K562 treated with DMSO at 1 percent for 48 hours (cell line): ENCODE data around the gene FBXO44. TPM values are rescaled to one million over a fixed set of nuclear protein-coding genes. Genes with fewer than 3 reads are reported as not detected.

Experiments used
- total RNA-seq: library from RNA; unstranded; fragments of 300-600 nt; gene quantifications from 2 replicates; pipeline ENCODE4 v1.2.3, GENCODE V29; 2022; ENCODE audit warnings: low replicate concordance; ENCODE audit errors: extremely low read depth

Gene FBXO44
- total RNA-seq: not detected in 2 replicates

DNA sequence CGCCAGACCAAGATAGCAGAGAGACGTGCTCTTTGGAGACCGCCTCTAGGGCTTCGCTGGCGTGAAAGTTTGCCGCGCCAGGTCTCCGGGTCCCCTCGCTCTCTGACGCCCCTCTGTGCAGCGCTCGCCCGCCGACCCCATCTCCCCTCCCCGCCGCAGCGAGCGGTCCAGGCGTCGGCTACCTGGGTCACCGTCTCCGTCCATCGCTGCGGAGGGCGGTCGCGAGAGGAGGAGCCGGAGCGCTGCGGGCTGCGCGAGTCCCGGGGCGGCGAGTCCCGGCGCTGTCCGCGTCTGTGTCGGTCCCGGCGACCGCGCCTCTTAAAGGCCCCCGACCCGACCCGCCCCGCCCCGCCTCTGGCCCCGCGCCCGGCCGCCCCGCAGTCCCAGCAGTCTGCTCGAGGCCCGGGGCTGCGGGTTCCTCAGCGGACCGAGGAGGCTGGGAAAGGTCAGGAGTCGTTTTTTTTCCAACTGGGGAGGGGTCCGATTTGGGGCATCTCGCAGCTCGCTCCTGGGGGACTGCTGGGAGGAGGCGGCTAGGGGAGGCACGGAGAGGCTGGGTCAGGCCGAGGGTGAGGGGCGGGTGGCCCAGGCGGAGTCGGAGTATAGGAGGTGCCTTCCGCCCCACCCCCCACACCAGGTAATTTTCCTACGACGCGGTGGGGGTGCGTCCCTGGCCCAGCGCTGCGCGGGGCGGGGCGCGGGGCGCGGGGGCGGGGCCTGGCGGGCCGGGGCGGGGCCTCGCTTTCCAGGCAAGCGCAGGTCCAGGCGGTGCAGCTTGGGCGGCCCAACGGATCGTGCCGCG lies at the start of gene FBXO44, which contains the start of gene FBXO2:
Gene FBXO44 (plus strand): TSS at position 741 of the 802 bp plus-strand sequence. CDS start 959 bp downstream, outside the sequence.
Gene FBXO2 (minus strand): TSS at position 293 of the 802 bp plus-strand sequence. CDS start 89 bp downstream, at position 204.

GRCh38 chr1:11681071-11681771 lies 26.5 kb downstream of the FBXO44 start, which contains the start of gene MAD2L2:
Gene MAD2L2, minus strand, starts transcription at chr1:11681148. Its CDS starts 547 bp downstream, at chr1:11680601.

GRCh38 chr1:11691302-11691914 lies 36.7 kb downstream of the FBXO44 start, which contains the start of gene DRAXIN:
Gene DRAXIN, plus strand, starts transcription at chr1:11691710. Its CDS starts 14,549 bp downstream, at chr1:11706259.

Other genes starting within 250 kb of the FBXO44 start
- gene DISP3, start 175.7 kb upstream of the FBXO44 start, total RNA-seq: not detected in 2 replicates
- not detected in 2 replicates for gene FBXO2, start 448 bp upstream of the FBXO44 start, total RNA-seq
- not detected in 2 replicates for gene FBXO6, start 9.3 kb downstream of the FBXO44 start, total RNA-seq
- gene MAD2L2, start 26.3 kb downstream of the FBXO44 start, total RNA-seq: not detected in 2 replicates
- not detected in 2 replicates for gene DRAXIN, start 36.8 kb downstream of the FBXO44 start, total RNA-seq
- not detected in 2 replicates for gene AGTRAP, start 81.3 kb downstream of the FBXO44 start, total RNA-seq
- not detected in 2 replicates for gene C1orf167, start 107.3 kb downstream of the FBXO44 start, total RNA-seq
- 205 and 232 TPM in 2 replicates for gene MTHFR, start 151.1 kb downstream of the FBXO44 start, total RNA-seq
- gene CLCN6, start 151.3 kb downstream of the FBXO44 start, total RNA-seq: not detected in 2 replicates
- gene NPPA, start 192.9 kb downstream of the FBXO44 start, total RNA-seq: not detected in 2 replicates
- gene NPPB, start 204.1 kb downstream of the FBXO44 start, total RNA-seq: not detected in 2 replicates